ENCODE results near the gene SH2D1A.
"Not testable (repeated sequence)": the region's sequence is repeated elsewhere in the genome, so short reads cannot be mapped to it uniquely, and the experiment has no call there.

Gene SH2D1A

GRCh38 chrX:124348885-124349453 is 2.6 kb downstream of the SH2D1A start:
- no peak for FAIRE-seq

GRCh38 chrX:124354648-124355047 is 8.3 kb downstream of the SH2D1A start:
- DNase-seq (ENCODE audit: low spot score), result no peak
- FAIRE-seq, result no peak

More at GRCh38 chrX:124348885-124349453, 2.6 kb downstream of the SH2D1A start:
- no peak for DNase-seq (ENCODE audit: low spot score)

- DNase-seq (ENCODE audit: low spot score) (no peak), FAIRE-seq (no peak)
Measured at GRCh38 chrX:124358800-124359383, 12.5 kb downstream of the SH2D1A start.

- FAIRE-seq, result no peak
- no peak for DNase-seq (ENCODE audit: low spot score)
Measured at GRCh38 chrX:124362072-124362471, 15.7 kb downstream of the SH2D1A start.

- no peak for FAIRE-seq
- DNase-seq (ENCODE audit: low spot score), result no peak
Measured at GRCh38 chrX:124362761-124363160, 16.4 kb downstream of the SH2D1A start.

GRCh38 chrX:124369722-124370121 is 23.4 kb downstream of the SH2D1A start:
- no peak for DNase-seq (ENCODE audit: low spot score)
- FAIRE-seq, result no peak

- FAIRE-seq, result no peak
- DNase-seq (ENCODE audit: low spot score), result no peak
Measured at GRCh38 chrX:124373348-124373747, 27.0 kb downstream of the SH2D1A start.

GRCh38 chrX:124378643-124379042 is 32.3 kb downstream of the SH2D1A start:
- DNase-seq (ENCODE audit: low spot score), result no peak
- no peak for FAIRE-seq

- DNase-seq (ENCODE audit: low spot score), result no peak
- FAIRE-seq, result no peak
Measured at GRCh38 chrX:124383354-124383753, 37.0 kb downstream of the SH2D1A start.

- FAIRE-seq (no peak), DNase-seq (ENCODE audit: low spot score) (no peak)
Measured at GRCh38 chrX:124386401-124386800, 40.0 kb downstream of the SH2D1A start.

GRCh38 chrX:124388562-124388961 is 42.2 kb downstream of the SH2D1A start:
- FAIRE-seq (peak; percentile 81), DNase-seq (ENCODE audit: low spot score) (peak; percentile 5)

- FAIRE-seq (no peak), DNase-seq (ENCODE audit: low spot score) (no peak)
Measured at GRCh38 chrX:124392794-124393193, 46.4 kb downstream of the SH2D1A start.

GRCh38 chrX:124393238-124393637 is 46.9 kb downstream of the SH2D1A start:
- FAIRE-seq (no peak), DNase-seq (ENCODE audit: low spot score) (no peak)

GRCh38 chrX:124393659-124394058 is 47.3 kb downstream of the SH2D1A start:
- DNase-seq (ENCODE audit: low spot score) (no peak), FAIRE-seq (no peak)

GRCh38 chrX:124395145-124395880 is 49.0 kb downstream of the SH2D1A start:
- DNase-seq (ENCODE audit: low spot score), result no peak
- FAIRE-seq, result no peak

- peak; percentile 3 for DNase-seq (ENCODE audit: low spot score)
- no peak for FAIRE-seq
Measured at GRCh38 chrX:124401696-124402095, 55.3 kb downstream of the SH2D1A start.

- FAIRE-seq, result no peak
- no peak for DNase-seq (ENCODE audit: low spot score)
Measured at GRCh38 chrX:124405868-124406267, 59.5 kb downstream of the SH2D1A start.

- DNase-seq (ENCODE audit: low spot score), result peak; percentile 65
- FAIRE-seq, result peak; percentile 95
Measured at GRCh38 chrX:124406294-124407014, 60.1 kb downstream of the SH2D1A start.

- FAIRE-seq (no peak), DNase-seq (ENCODE audit: low spot score) (no peak)
Measured at GRCh38 chrX:124407226-124407625, 60.9 kb downstream of the SH2D1A start.

GRCh38 chrX:124408380-124408779 is 62.0 kb downstream of the SH2D1A start:
- not testable (repeated sequence) for FAIRE-seq; DNase-seq (ENCODE audit: low spot score)

GRCh38 chrX:124413244-124413643 is 66.9 kb downstream of the SH2D1A start:
- no peak for FAIRE-seq
- no peak for DNase-seq (ENCODE audit: low spot score)

- DNase-seq (ENCODE audit: low spot score) (no peak), FAIRE-seq (no peak)
Measured at GRCh38 chrX:124414281-124414680, 67.9 kb downstream of the SH2D1A start.

Data from RCC 7860 (cell line).